Measurements from ENCODE around the gene COG5. TPM values are rescaled to one million over a fixed set of nuclear protein-coding genes. Genes with fewer than 3 reads are reported as not detected.

COG5 gene
- total and polyA plus RNA-seq, 10 of the 15 experiments (the other 5 are each of a cell fraction or from before 2014, with no cell fraction given), result 5.5 to 27.9 (median 15.6) TPM

GRCh38 chr7:107353701-107354100 lies 210.0 kb downstream of the COG5 start:
- H3K9me3 ChIP-seq (replicated peaks; ENCODE audit: control insufficient read depth, insufficient read depth, low read length), result no peaks in the 10 kb centered on the region
- no peak for FAIRE-seq
- no peak overlapping the region for H3K4me2 ChIP-seq (ENCODE audit: control insufficient read depth, insufficient read depth)
- ChIA-PET SMC1A (ENCODE audit: uncharacterized antibody, unreplicated experiment) (no interaction called here), CTCF (no interaction called here), POLR2A (interaction anchor here (0.7 kb wide), 3 partner anchors 9 to 495 kb away, joined by 3 to 6 read pairs (median 4); no protein-coding TSS in a partner anchor), RAD21 (ENCODE audit: unreplicated experiment) (no interaction called here)
- H4K20me1 ChIP-seq (ENCODE audit: control insufficient read depth, insufficient read depth), result no peaks in the 10 kb centered on the region
- H3K36me3 ChIP-seq (ENCODE audit: control insufficient read depth in 2 of 2, insufficient read depth in 2 of 2, low read length in 1 of 2), result no peaks in the 10 kb centered on the region
- H3K9ac ChIP-seq (ENCODE audit: control insufficient read depth, insufficient read depth, low read length), result no peak overlapping the region
- no peaks in the 10 kb centered on the region for H3K79me2 ChIP-seq (ENCODE audit: control insufficient read depth, insufficient read depth, low read length)
- H3K4me1 ChIP-seq (ENCODE audit: control insufficient read depth, insufficient read depth, low read length), result no peaks in the 10 kb centered on the region
- H3K27me3 ChIP-seq (replicated peaks in 1 of 2; ENCODE audit: control insufficient read depth in 2 of 2, insufficient read depth in 2 of 2, low read length in 1 of 2), result no peaks in the 10 kb centered on the region
- TF ChIP-seq SP1 (IDR thresholded peaks at IDR 0.05; ENCODE audit: low read depth, low read length) (no peak), KLF5 (IDR thresholded peaks at IDR 0.05; ENCODE audit: partially characterized antibody) (no peak), POU2F2 (IDR thresholded peaks at IDR 0.05; ENCODE audit: borderline replicate concordance, low read depth, low read length) (no peak), BMI1 (IDR thresholded peaks at IDR 0.05; ENCODE audit: borderline replicate concordance) (no peak), ZBED1 (IDR thresholded peaks at IDR 0.05; ENCODE audit: borderline replicate concordance) (no peak), DPF2 (IDR thresholded peaks at IDR 0.05) (no peak), ASH2L (IDR thresholded peaks at IDR 0.05; ENCODE audit: borderline replicate concordance, low read depth) (no peak), ZNF217 (IDR thresholded peaks at IDR 0.05) (no peak)
- intact Hi-C loops (cut with micrococcal nuclease; ENCODE audit: unreplicated experiment), result no loop called here
- H3K4me3 ChIP-seq, result no peak overlapping the region
- in situ Hi-C loops (cut with MboI), result no loop called here
- H2AFZ ChIP-seq (ENCODE audit: control insufficient read depth, low read depth, low read length), result no peak overlapping the region
- BruUV-seq (replicated peaks), result no TSS peak
- H3K27ac ChIP-seq (ENCODE audit: control insufficient read depth, insufficient read depth), result no peak overlapping the region
- no peak for DNase-seq (ENCODE audit: low read depth, low spot score)
- no peak for ATAC-seq

GRCh38 chr7:107345898-107346297 lies 217.8 kb downstream of the COG5 start:
- in situ Hi-C loops (cut with MboI), result no loop called here
- ChIA-PET POLR2A (no interaction called here), RAD21 (ENCODE audit: unreplicated experiment) (no interaction called here), CTCF (no interaction called here), SMC1A (ENCODE audit: uncharacterized antibody, unreplicated experiment) (interaction anchor here (1.5 kb wide), 1 partner anchor 72 kb away, joined by 4 read pairs; no protein-coding TSS in a partner anchor)
- no TSS peak for BruUV-seq (replicated peaks)
- H3K9me3 ChIP-seq (replicated peaks; ENCODE audit: control insufficient read depth, insufficient read depth, low read length), result peaks cover 1% of the 10 kb centered on the region; the same call in 2 of the 3 replicates
- no peaks in the 10 kb centered on the region for H4K20me1 ChIP-seq (ENCODE audit: control insufficient read depth, insufficient read depth)
- H3K4me2 ChIP-seq (ENCODE audit: control insufficient read depth, insufficient read depth), result no peak overlapping the region
- DNase-seq (ENCODE audit: low read depth, low spot score) (no peak), FAIRE-seq (no peak), ATAC-seq (peak; percentile 62)
- no peak overlapping the region for H3K27ac ChIP-seq (ENCODE audit: control insufficient read depth, insufficient read depth)
- H3K79me2 ChIP-seq (ENCODE audit: control insufficient read depth, insufficient read depth, low read length), result no peaks in the 10 kb centered on the region
- no peaks in the 10 kb centered on the region for H3K27me3 ChIP-seq (replicated peaks in 1 of 2; ENCODE audit: control insufficient read depth in 2 of 2, insufficient read depth in 2 of 2, low read length in 1 of 2)
- 5% methylated on average over 1 of the region's 1 CpG for WGBS (ENCODE audit: insufficient coverage, insufficient replicate concordance, low lambda C conversion rate, missing lambda C conversion rate)
- H3K4me1 ChIP-seq (ENCODE audit: control insufficient read depth, insufficient read depth, low read length), result peaks cover 3% of the 10 kb centered on the region; the same call in 1 of the 2 replicates
- H2AFZ ChIP-seq (ENCODE audit: control insufficient read depth, low read depth, low read length), result no peak overlapping the region
- H3K9ac ChIP-seq (ENCODE audit: control insufficient read depth, insufficient read depth, low read length), result no peak overlapping the region
- no peaks in the 10 kb centered on the region for H3K36me3 ChIP-seq (ENCODE audit: control insufficient read depth in 2 of 2, insufficient read depth in 2 of 2, low read length in 1 of 2)
- intact Hi-C loops (cut with micrococcal nuclease; ENCODE audit: unreplicated experiment), result no loop called here
- H3K4me3 ChIP-seq, result no peak overlapping the region
- TF ChIP-seq MTA2 (IDR thresholded peaks at IDR 0.05; ENCODE audit: low read depth), result peak; percentile 38; the same call in 1 of the 2 replicates
- TF ChIP-seq RAD21 (IDR thresholded peaks at IDR 0.05; ENCODE audit: insufficient read depth, low read depth, low read length), result no peak
- TF ChIP-seq, protein P1, sequence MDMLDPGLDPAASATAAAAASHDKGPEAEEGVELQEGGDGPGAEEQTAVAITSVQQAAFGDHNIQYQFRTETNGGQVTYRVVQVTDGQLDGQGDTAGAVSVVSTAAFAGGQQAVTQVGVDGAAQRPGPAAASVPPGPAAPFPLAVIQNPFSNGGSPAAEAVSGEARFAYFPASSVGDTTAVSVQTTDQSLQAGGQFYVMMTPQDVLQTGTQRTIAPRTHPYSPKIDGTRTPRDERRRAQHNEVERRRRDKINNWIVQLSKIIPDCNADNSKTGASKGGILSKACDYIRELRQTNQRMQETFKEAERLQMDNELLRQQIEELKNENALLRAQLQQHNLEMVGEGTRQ (IDR thresholded peaks at IDR 0.05; ENCODE audit: borderline replicate concordance, low read depth, low read length), result no peak
- no peak for TF ChIP-seq CREB1 (IDR thresholded peaks at IDR 0.05; ENCODE audit: low read depth)
- no peak for TF ChIP-seq YY1 (IDR thresholded peaks at IDR 0.05; ENCODE audit: low read depth, low read length)
- TF ChIP-seq SREBF2 (IDR thresholded peaks at IDR 0.05; ENCODE audit: low read length), result no peak
- TF ChIP-seq E2F8 (IDR thresholded peaks at IDR 0.05; ENCODE audit: low read depth, partially characterized antibody), result no peak
